ENCODE results near the gene LMBR1L. TPM values are rescaled to one million over a fixed set of nuclear protein-coding genes. Genes with fewer than 3 reads are reported as not detected.
"Not testable (repeated sequence)": the region's sequence is repeated elsewhere in the genome, so short reads cannot be mapped to it uniquely, and the experiment has no call there.

The LMBR1L gene
- total RNA-seq, 1 experiment from 2014 or later: 47.2 TPM

GRCh38 chr12:49138999-49139398 is 28.4 kb upstream of the LMBR1L start:
- no peaks in the 10 kb centered on the region for H3K36me3 ChIP-seq (ENCODE audit: insufficient read depth, low read length, poor library complexity, severe bottlenecking)
- CTCF ChIA-PET: no interaction called here
- intact Hi-C loops (cut with micrococcal nuclease; ENCODE audit: unreplicated experiment): no loop called here

GRCh38 chr12:49138587-49138986 is 27.9 kb upstream of the LMBR1L start:
- no TSS peak for BruUV-seq (replicated peaks)
- Histone ChIP-seq H3K4me1 (ENCODE audit: insufficient read depth, low read length, poor library complexity, severe bottlenecking) (peaks cover 8% of the 10 kb centered on the region), H3K36me3 (ENCODE audit: insufficient read depth, low read length, poor library complexity, severe bottlenecking) (no peaks in the 10 kb centered on the region), H3K9me3 (ENCODE audit: low read depth, low read length, poor library complexity, severe bottlenecking) (no peaks in the 10 kb centered on the region), H3K27me3 (replicated peaks; ENCODE audit: insufficient read depth, low read depth, low read length, poor library complexity) (no peaks in the 10 kb centered on the region), H3K27ac (ENCODE audit: low read depth, low read length, poor library complexity, severe bottlenecking) (peak overlapping the region; percentile 43), H3K4me3 (ENCODE audit: low read depth, low read length, poor library complexity, severe bottlenecking) (no peak overlapping the region)
- CTCF ChIA-PET: no interaction called here
- POLR2A ChIA-PET (ENCODE audit: low non-redundant PET): no interaction called here
- DNase-seq (ENCODE audit: low spot score): peak; percentile 91
- intact Hi-C loops (cut with micrococcal nuclease; ENCODE audit: unreplicated experiment): no loop called here
- TF ChIP-seq, protein P1, sequence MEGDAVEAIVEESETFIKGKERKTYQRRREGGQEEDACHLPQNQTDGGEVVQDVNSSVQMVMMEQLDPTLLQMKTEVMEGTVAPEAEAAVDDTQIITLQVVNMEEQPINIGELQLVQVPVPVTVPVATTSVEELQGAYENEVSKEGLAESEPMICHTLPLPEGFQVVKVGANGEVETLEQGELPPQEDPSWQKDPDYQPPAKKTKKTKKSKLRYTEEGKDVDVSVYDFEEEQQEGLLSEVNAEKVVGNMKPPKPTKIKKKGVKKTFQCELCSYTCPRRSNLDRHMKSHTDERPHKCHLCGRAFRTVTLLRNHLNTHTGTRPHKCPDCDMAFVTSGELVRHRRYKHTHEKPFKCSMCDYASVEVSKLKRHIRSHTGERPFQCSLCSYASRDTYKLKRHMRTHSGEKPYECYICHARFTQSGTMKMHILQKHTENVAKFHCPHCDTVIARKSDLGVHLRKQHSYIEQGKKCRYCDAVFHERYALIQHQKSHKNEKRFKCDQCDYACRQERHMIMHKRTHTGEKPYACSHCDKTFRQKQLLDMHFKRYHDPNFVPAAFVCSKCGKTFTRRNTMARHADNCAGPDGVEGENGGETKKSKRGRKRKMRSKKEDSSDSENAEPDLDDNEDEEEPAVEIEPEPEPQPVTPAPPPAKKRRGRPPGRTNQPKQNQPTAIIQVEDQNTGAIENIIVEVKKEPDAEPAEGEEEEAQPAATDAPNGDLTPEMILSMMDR (conservative IDR thresholded peaks at IDR 0.05; ENCODE audit: low read depth, low read length): no peak
- no peak for TF ChIP-seq EZH2 (IDR thresholded peaks at IDR 0.05; ENCODE audit: borderline replicate concordance, low read depth, low read length, poor library complexity, severe bottlenecking)

More at GRCh38 chr12:49138999-49139398, 28.4 kb upstream of the LMBR1L start:
- TF ChIP-seq EZH2 (IDR thresholded peaks at IDR 0.05; ENCODE audit: borderline replicate concordance, low read depth, low read length, poor library complexity, severe bottlenecking): no peak
- TF ChIP-seq, protein P1 (conservative IDR thresholded peaks at IDR 0.05; ENCODE audit: low read depth, low read length): no peak
- POLR2A ChIA-PET (ENCODE audit: low non-redundant PET): no interaction called here
- H3K27me3 ChIP-seq (replicated peaks; ENCODE audit: insufficient read depth, low read depth, low read length, poor library complexity): no peaks in the 10 kb centered on the region
- H3K27ac ChIP-seq (ENCODE audit: low read depth, low read length, poor library complexity, severe bottlenecking): no peak overlapping the region
- H3K9me3 ChIP-seq (ENCODE audit: low read depth, low read length, poor library complexity, severe bottlenecking): no peaks in the 10 kb centered on the region
- H3K4me1 ChIP-seq (ENCODE audit: insufficient read depth, low read length, poor library complexity, severe bottlenecking): peaks cover 5% of the 10 kb centered on the region
- DNase-seq (ENCODE audit: low spot score): no peak
- no TSS peak for BruUV-seq (replicated peaks)
- H3K4me3 ChIP-seq (ENCODE audit: low read depth, low read length, poor library complexity, severe bottlenecking): no peak overlapping the region

DNA sequence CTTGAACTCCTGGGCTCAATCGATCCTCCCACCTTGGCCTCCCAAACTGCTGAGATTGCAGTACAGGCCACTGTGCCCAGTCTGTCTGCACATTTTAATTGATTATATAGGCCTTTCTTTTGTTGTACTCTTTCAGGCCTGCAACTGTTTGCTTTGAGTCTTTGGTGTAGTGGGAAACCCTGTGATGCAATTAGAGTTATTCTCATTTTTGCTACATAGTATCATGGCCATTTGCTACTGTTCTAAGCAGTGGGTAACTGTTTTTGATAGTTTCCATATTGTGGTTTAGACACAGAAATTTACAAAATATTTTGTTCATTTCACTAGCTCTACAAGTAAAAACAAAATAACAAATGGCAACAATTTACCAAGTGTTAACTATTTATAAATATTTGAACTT is 26.8 kb upstream of the LMBR1L start:
- H3K9me3 ChIP-seq (ENCODE audit: low read depth, low read length, poor library complexity, severe bottlenecking): no peaks in the 10 kb centered on the region
- H3K4me1 ChIP-seq (ENCODE audit: insufficient read depth, low read length, poor library complexity, severe bottlenecking): peaks cover 12% of the 10 kb centered on the region
- H3K4me3 ChIP-seq (ENCODE audit: low read depth, low read length, poor library complexity, severe bottlenecking): no peak overlapping the region
- TF ChIP-seq, protein P1 (conservative IDR thresholded peaks at IDR 0.05; ENCODE audit: low read depth, low read length): no peak
- no peak for TF ChIP-seq EZH2 (IDR thresholded peaks at IDR 0.05; ENCODE audit: borderline replicate concordance, low read depth, low read length, poor library complexity, severe bottlenecking)
- no TSS peak for BruUV-seq (replicated peaks)
- ChIA-PET POLR2A (ENCODE audit: low non-redundant PET) (no interaction called here), CTCF (no interaction called here)
- no peaks in the 10 kb centered on the region for H3K36me3 ChIP-seq (ENCODE audit: insufficient read depth, low read length, poor library complexity, severe bottlenecking)
- no peaks in the 10 kb centered on the region for H3K27me3 ChIP-seq (replicated peaks; ENCODE audit: insufficient read depth, low read depth, low read length, poor library complexity)
- DNase-seq (ENCODE audit: low spot score): no peak
- intact Hi-C loops (cut with micrococcal nuclease; ENCODE audit: unreplicated experiment): no loop called here
- H3K27ac ChIP-seq (ENCODE audit: low read depth, low read length, poor library complexity, severe bottlenecking): no peak overlapping the region

GRCh38 chr12:49136997-49137396 is 26.4 kb upstream of the LMBR1L start:
- H3K4me1 ChIP-seq (ENCODE audit: insufficient read depth, low read length, poor library complexity, severe bottlenecking): peaks cover 12% of the 10 kb centered on the region
- H3K36me3 ChIP-seq (ENCODE audit: insufficient read depth, low read length, poor library complexity, severe bottlenecking); H3K4me3 ChIP-seq (ENCODE audit: low read depth, low read length, poor library complexity, severe bottlenecking); CTCF ChIA-PET; DNase-seq (ENCODE audit: low spot score); POLR2A ChIA-PET (ENCODE audit: low non-redundant PET); H3K27me3 ChIP-seq (replicated peaks; ENCODE audit: insufficient read depth, low read depth, low read length, poor library complexity); H3K27ac ChIP-seq (ENCODE audit: low read depth, low read length, poor library complexity, severe bottlenecking); BruUV-seq (replicated peaks); intact Hi-C loops (cut with micrococcal nuclease; ENCODE audit: unreplicated experiment); H3K9me3 ChIP-seq (ENCODE audit: low read depth, low read length, poor library complexity, severe bottlenecking): not testable (repeated sequence)

Measured in A673 (cell line).